Head of caudate nucleus (tissue), 42 donors: ENCODE results near the gene CACNG5.
A peak's percentile ranks its signal among the peaks of the same experiment; 100 is the strongest.

Experiments used
- DNase-seq, 42 donors: peaks; one replicate each; pipeline versions ENCODE4 v3.0.0 to v3.0.0-alpha.2; 2020 to 2021; ENCODE audit warnings: mixed read lengths in 7 of 42
- intact Hi-C: fragments of 100-400 bp; cut with DNase I; formaldehyde crosslinking; loops from one replicate; pipeline ENCODE4 v1.15.0; 2022

CACNG5 gene

DNA sequence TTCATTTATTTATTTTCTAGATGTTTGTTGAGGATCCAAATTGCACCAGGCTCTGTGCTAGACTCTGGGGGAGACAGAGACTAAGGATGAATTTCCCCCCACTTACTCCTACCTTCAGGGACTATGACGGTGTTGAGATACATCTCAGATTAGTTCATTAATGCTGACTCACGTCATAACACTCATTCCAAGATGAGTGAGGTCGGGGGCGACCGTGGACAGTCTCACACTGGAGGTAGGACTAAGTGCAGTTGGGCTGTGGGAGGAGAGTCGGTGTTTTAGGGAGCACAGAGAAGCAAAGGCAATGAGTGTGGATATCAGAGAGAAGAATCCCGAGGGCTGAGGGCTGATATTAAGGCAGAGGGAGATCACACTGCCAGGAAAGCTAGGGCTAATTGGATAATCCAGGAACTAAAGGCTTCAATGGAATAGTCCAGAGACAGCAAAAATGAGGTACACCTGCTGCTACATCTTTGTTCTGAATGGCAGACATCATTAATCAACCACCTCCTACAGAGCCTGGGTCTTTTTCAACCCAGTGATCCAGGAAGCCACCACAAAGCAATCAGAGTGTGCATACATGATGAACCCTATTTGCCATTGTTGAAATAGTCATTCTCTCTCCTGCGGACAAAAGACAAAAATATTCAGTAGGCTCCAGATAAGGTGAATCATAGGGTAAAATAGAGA, 91.0 kb downstream of the CACNG5 start:
- intact Hi-C loops, result no loop called here
- DNase-seq, result no peak

DNA sequence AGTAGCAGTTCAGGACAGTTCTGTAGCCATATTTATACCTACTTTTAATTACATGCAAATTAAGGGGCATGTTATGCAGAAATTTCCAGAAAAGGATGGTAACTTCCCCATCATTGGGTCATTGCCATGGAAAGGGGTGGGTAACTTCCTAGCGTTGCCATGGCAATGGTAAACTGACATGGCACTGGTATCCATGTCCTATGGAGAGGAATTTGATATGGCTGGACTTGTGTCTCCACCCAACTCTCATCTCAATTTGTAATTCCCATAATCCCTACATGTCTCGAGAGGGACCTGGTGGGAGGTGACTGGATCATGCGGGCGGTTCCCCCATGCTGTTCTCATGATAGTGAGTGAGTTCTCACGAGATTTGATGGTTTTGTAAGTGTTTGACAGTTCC, 94.0 kb downstream of the CACNG5 start:
- DNase-seq, result no peak
- intact Hi-C loops, result no loop called here

DNA sequence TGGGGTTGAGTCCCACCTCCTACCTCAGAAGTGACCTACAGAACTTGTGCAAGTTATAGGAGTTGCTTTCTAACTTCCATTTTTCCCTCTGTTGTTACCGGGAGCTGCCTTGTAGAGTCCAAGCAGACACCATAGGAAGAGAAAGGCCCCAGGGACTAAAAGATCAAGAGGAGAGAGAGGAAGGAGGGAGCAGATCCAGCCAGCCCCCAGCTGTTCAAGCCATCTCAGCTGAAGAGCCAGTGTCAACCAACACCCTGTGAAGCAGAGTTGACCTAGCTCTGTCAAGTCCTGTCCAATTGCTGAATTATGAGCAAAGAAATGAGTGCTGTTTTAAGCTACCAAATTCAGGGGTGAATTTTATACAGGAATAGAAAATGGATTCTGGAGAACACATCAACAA, 94.7 kb downstream of the CACNG5 start:
- intact Hi-C loops, result no loop called here
- DNase-seq, result no peak

DNA sequence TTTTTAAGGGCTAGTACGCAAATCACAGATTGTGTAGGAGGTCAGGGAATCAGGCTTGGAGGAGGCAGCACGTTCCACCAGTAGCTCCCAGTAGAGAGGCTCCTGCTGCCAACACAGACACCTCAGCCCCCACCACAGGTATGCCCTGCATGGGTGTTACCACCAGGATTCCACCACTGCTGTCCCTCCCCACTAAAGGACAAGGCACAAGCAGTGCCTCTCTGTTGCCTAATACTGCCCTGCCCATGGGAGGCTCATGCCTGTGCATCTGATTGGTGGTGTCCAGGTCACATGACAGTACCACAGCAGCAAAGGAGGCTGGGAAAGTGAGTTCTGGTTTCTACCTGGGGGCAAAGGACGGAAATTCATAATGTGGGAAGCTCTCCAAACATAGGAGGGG, 96.0 kb downstream of the CACNG5 start:
- intact Hi-C loops, result no loop called here
- peak in 39 of 42 donors; percentile 25 to 80 (median 60) for DNase-seq

DNA sequence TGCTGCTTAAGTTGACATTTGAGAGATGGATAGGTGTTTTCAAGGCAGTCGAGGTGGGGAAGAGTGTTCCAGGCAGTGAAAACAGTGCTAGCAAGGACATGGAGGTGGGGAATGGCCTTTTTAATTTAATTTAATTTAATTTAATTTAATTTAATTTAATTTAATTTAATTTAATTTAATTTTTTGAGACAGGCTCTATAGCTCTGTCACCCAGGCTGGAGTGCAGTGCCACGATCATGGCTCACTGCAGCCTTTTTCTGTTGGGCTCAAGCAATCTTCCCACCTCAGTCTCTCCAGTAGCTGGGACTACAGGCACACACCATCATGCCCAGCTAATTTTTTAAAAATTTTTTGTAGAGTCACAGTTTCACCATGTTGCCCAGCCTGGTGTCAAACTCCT, 97.4 kb downstream of the CACNG5 start:
- DNase-seq, result no peak
- intact Hi-C loops, result no loop called here

DNA sequence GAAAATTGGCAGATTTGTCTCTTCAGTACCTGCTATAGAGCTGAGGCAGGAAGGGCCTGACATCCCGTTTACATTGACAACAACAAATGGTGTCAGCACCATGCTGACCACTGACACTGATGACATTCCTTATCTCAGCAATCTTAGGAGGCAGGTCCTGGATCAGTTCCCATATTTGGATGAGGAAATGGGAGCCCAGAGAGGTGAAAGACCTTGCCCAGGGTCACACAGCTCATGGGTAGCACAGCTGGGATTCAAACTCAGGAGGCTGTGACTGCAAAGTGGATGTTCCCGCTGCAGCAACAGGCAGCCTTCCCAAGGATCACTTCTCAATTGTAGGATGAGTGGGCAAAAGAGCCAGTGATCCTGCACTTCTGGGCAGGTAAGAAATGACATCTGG, 99.1 kb downstream of the CACNG5 start:
- intact Hi-C loops, result no loop called here
- DNase-seq, result peak in 1 of 42 donors; percentile 1
